ENCODE results near the gene GAPVD1. TPM values are rescaled to one million over a fixed set of nuclear protein-coding genes. Genes with fewer than 3 reads are reported as not detected.

GAPVD1 gene
- total and polyA plus RNA-seq, 2 of the 8 experiments (the other 6 are each of a cell fraction or from before 2014, with no cell fraction given) = 5.5 to 40.5 TPM

DNA sequence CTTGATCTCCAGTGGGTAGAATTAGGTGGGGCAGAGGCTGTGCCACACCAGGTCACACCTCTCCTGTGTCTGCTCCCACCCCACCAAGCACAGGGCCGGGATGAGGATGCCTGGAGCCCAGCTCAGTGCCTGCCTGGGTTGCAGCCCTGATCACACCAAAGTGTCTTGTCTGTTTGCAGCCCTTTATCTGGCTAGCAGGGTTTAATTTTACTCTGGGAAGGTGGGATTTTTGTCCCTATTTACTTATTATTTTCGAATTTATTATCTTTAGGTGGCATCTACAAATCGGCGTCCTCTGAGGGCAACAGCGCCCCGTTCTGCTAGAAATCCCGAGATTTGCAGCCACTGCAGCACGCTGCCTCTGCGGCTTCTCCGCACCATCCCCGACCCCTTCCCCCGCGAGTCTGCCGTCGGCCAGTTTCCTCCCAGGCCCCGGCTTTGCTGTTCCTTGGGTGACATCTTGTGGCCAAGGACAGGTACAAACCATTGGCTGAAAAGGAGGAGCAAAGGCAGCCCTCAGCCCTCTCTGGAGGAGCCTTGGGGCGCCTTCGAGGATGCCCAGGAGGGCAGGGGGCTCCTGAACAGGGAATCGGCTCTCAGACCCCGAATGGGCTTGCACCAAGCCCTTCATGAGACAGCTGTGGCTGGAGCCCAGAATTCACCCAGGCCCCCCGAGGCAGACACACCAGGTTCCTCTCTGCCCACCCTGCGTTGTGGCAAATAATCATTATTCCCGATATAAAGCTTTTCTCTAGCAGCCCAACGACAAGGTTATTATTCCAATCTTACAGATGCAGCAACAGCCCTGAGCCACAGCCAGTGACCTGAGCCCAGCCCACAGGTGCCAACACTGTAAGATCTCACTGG, 113.0 kb downstream of the GAPVD1 start (continued):
- TF ChIP-seq EZH2 (IDR thresholded peaks at IDR 0.05; ENCODE audit: low read depth, low read length, severe bottlenecking) (peak; percentile 30), TAF7 (optimal IDR thresholded peaks at IDR 0.05; ENCODE audit: borderline replicate concordance, low read depth, low read length) (peak; percentile 29), RAD21 (IDR thresholded peaks at IDR 0.05 in 1 of 2, conservative IDR thresholded peaks at IDR 0.05 in 1 of 2; ENCODE audit: low read depth in 2 of 2, low read length in 2 of 2) (peak; percentile 100)
